HepG2 (cell line): ENCODE results near the gene GFOD1. TPM values are rescaled to one million over a fixed set of nuclear protein-coding genes. Genes with fewer than 3 reads are reported as not detected.

Source experiments
- ATAC-seq: fragments of 200-7000 bp; cut with Tn5 transposase; 3 replicates; pipeline ENCODE4 v1.9.1; 2020; ENCODE audit warnings: mild to moderate bottlenecking, moderate library complexity
- BruUV-seq: library from RNA; stranded (reverse); fragments of 400-500 nt; replicated peaks from 2 replicates; lab custom pipeline; 2021; lab: Mats Ljungman, UMichigan
- CTCF ChIA-PET: fragments of 300-600 bp; formaldehyde crosslinking; extraction: SDS; loops from one replicate; lab custom pipeline; 2021; ENCODE audit warnings: low total read pairs, inconsistent platforms, low intra/inter-chr PET ratio; lab: Yijun Ruan, JAX
- POLR2A ChIA-PET: fragments of 350-600 bp; sonication (Branson Sonifier 250); formaldehyde crosslinking; loops from one replicate; lab custom pipeline; 2020; ENCODE audit warnings: antibody characterized with exemption, inconsistent platforms; lab: Yijun Ruan, JAX
- DNase-seq: peaks from one replicate; pipeline ENCODE4 v3.0.0-alpha.2; 2015; ENCODE audit warnings: low spot score
- FAIRE-seq: peaks from 3 replicates; lab custom pipeline; 2011; peaks lifted over from hg19 to GRCh38; lab: Jason Lieb, UNC
- H2AFZ ChIP-seq: one replicate; pipeline ENCODE4 v1.6.1; 2011; ENCODE audit warnings: low read length, inconsistent platforms
- H3K27ac ChIP-seq: fragments of 300-600 bp; 3 replicates; pipeline ENCODE4 v1.8.0; 2011; ENCODE audit warnings: mixed run types, mild to moderate bottlenecking, mixed read lengths, low read length, inconsistent platforms; ENCODE audit not compliant: insufficient read depth; ENCODE audit errors: extremely low read length
- H3K27me3 ChIP-seq, 2 experiments: fragments of 200-600 bp in 1 of 2; 2 replicates in 1 of 2; 3 replicates in 1 of 2; pipeline versions ENCODE4 v1.6.0 to v1.8.0; 2011; ENCODE audit warnings: low read length in 2 of 2, mild to moderate bottlenecking in 2 of 2, moderate library complexity in 2 of 2, inconsistent platforms in 1 of 2; ENCODE audit not compliant: insufficient read depth in 2 of 2, control insufficient read depth in 1 of 2
- H3K36me3 ChIP-seq, 2 experiments: fragments of 200-600 bp in 1 of 2; replicated peaks in 1 of 2; 2 replicates in 1 of 2; 3 replicates in 1 of 2; pipeline versions ENCODE4 v1.5.1 to v1.8.0; 2011; ENCODE audit warnings: low read length in 2 of 2, inconsistent platforms in 1 of 2; ENCODE audit not compliant: insufficient read depth in 2 of 2, control insufficient read depth in 1 of 2
- H3K4me1 ChIP-seq: 2 replicates; pipeline ENCODE4 v1.5.1; 2012; ENCODE audit warnings: low read length, inconsistent platforms; ENCODE audit not compliant: insufficient read depth
- H3K4me2 ChIP-seq: 2 replicates; pipeline ENCODE4 v1.6.0; 2011; ENCODE audit warnings: low read depth, low read length, inconsistent platforms
- H3K4me3 ChIP-seq, 3 experiments: fragments of 200-600 bp in 1 of 3; sonication (generic), shearing (Covaris generic) in 1 of 3; replicated peaks in 1 of 3; 2 replicates each; pipeline ENCODE4 v1.5.1; 2011 to 2016; ENCODE audit warnings: low read length in 3 of 3, inconsistent platforms in 2 of 3, low read depth in 2 of 3, mild to moderate bottlenecking in 2 of 3, control low read depth in 1 of 3, mixed read lengths in 1 of 3; ENCODE audit not compliant: insufficient read depth in 1 of 3
- H3K79me2 ChIP-seq: one replicate; pipeline ENCODE4 v1.6.1; 2011; ENCODE audit warnings: low read length, inconsistent platforms; ENCODE audit not compliant: insufficient read depth
- H3K9ac ChIP-seq: 2 replicates; pipeline ENCODE4 v1.6.0; 2011; ENCODE audit warnings: mild to moderate bottlenecking, low read depth, low read length, inconsistent platforms; ENCODE audit not compliant: insufficient read depth
- H3K9me3 ChIP-seq: 2 replicates; pipeline ENCODE4 v1.5.1; 2012; ENCODE audit warnings: mild to moderate bottlenecking, low read length
- H4K20me1 ChIP-seq: 2 replicates; pipeline ENCODE4 v1.6.0; 2011; ENCODE audit warnings: inconsistent platforms, mild to moderate bottlenecking, low read length, moderate library complexity; ENCODE audit not compliant: insufficient read depth
- CSRNP2 ChIP-seq: sonication (generic); formaldehyde crosslinking; conservative IDR thresholded peaks from 2 replicates; pipeline ENCODE4 v1.8.0; 2022; ENCODE audit warnings: low read depth, missing genetic modification reagents
- DR1 ChIP-seq: sonication (generic); formaldehyde crosslinking; IDR thresholded peaks from 2 replicates; pipeline ENCODE4 v1.8.0; 2021; ENCODE audit warnings: mild to moderate bottlenecking, missing genetic modification reagents, inconsistent platforms
- ELK4 ChIP-seq: sonication (generic); formaldehyde crosslinking; IDR thresholded peaks from 2 replicates; pipeline ENCODE4 v1.9.0; 2021; ENCODE audit warnings: missing genetic modification reagents, borderline replicate concordance
- HNF4G ChIP-seq, 2 experiments: sonication (generic) in 1 of 2; formaldehyde crosslinking in 1 of 2; IDR thresholded peaks; 2 replicates each; pipeline versions ENCODE4 v1.4.0 to v1.6.1; 2011 to 2020; ENCODE audit warnings: borderline replicate concordance in 2 of 2, low read depth in 2 of 2, mild to moderate bottlenecking in 2 of 2, low read length in 1 of 2, missing genetic modification reagents in 1 of 2, moderate library complexity in 1 of 2
- IKZF1 ChIP-seq: fragments of 450-650 bp; IDR thresholded peaks from 2 replicates; pipeline ENCODE4 v1.7.1; 2016
- MAFK ChIP-seq, 2 experiments: IDR thresholded peaks in 1 of 2; conservative IDR thresholded peaks in 1 of 2; 2 replicates each; pipeline ENCODE4 v1.6.1; 2011; ENCODE audit warnings: improper control_type of control experiment in 2 of 2, low read length in 2 of 2
- PAX8 ChIP-seq: sonication (generic); formaldehyde crosslinking; IDR thresholded peaks from 2 replicates; pipeline ENCODE4 v1.8.0; 2022; ENCODE audit warnings: mild to moderate bottlenecking, missing genetic modification reagents, borderline replicate concordance
- SMAD1 ChIP-seq: sonication (generic); formaldehyde crosslinking; IDR thresholded peaks from 2 replicates; pipeline ENCODE4 v1.4.0; 2020; ENCODE audit warnings: missing genetic modification reagents, low read depth, mild to moderate bottlenecking, borderline replicate concordance
- ZFP36 ChIP-seq: fragments of 150-350 bp; IDR thresholded peaks from 2 replicates; pipeline ENCODE4 v1.6.1; 2018; ENCODE audit warnings: borderline replicate concordance, low read length, low read depth; ENCODE audit not compliant: partially characterized antibody
- ZNF530 ChIP-seq: sonication (generic); formaldehyde crosslinking; IDR thresholded peaks from 2 replicates; pipeline ENCODE4 v1.5.0; 2020; ENCODE audit warnings: low read depth, mild to moderate bottlenecking, missing genetic modification reagents
- ZNF644 ChIP-seq: IDR thresholded peaks from 2 replicates; pipeline ENCODE4 v1.6.1; 2016; ENCODE audit warnings: low read depth
- ZZZ3 ChIP-seq: sonication (generic); formaldehyde crosslinking; IDR thresholded peaks from 2 replicates; pipeline ENCODE4 v1.4.0; 2020; ENCODE audit warnings: missing genetic modification reagents, mild to moderate bottlenecking, borderline replicate concordance
- WGBS: methylation state at CpG from one replicate; pipeline ENCODE4 v1.1.6; 2017; ENCODE audit warnings: low lambda C conversion rate; 5-methylcytosine and 5-hydroxymethylcytosine counted together
- in situ Hi-C: cut with HindIII; loops from 2 replicates; pipeline ENCODE4 v1.10.0; 2017; ENCODE audit warnings: low pct_unique_long_range_greater_than_20kb; ENCODE audit not compliant: extremely low pct_ligation_motif_present
- intact Hi-C: fragments of 100-400 bp; cut with micrococcal nuclease; formaldehyde crosslinking; loops from one replicate; pipeline ENCODE4 v1.10.0; 2022; ENCODE audit not compliant: unreplicated experiment
- polyA plus RNA-seq, 8 experiments: library from polyadenylated mRNA; depleted of rRNA in 3 of 8; stranded (reverse) in 7 of 8; unstranded in 1 of 8; fragments of >200 nt; fragmentation: Illumina TruSeq in 4 of 8; extraction: Trizol in 4 of 8; gene quantifications; 2 replicates each; pipeline versions ENCODE4 v1.2.1 to v1.2.3, GENCODE V29; 2011 to 2016; ENCODE audit warnings: low read depth in 4 of 8, missing spikeins in 1 of 8, mixed read lengths in 1 of 8; ENCODE audit not compliant: insufficient read depth in 1 of 8
- total RNA-seq, 5 experiments: library from RNA; depleted of rRNA; stranded (reverse); fragments of >200 nt; fragmentation: Illumina TruSeq; extraction: Trizol; gene quantifications; 2 replicates each; pipeline ENCODE4 v1.2.3, GENCODE V29; 2016; ENCODE audit warnings: low read depth in 1 of 5
- TF ChIP-seq, protein P1 (sequence below): sonication (generic); formaldehyde crosslinking; IDR thresholded peaks from 2 replicates; pipeline ENCODE4 v1.5.1; 2020; ENCODE audit warnings: missing genetic modification reagents, mild to moderate bottlenecking, borderline replicate concordance
- TF ChIP-seq, protein P2 (sequence below): sonication (generic); formaldehyde crosslinking; IDR thresholded peaks from 2 replicates; pipeline ENCODE4 v1.5.1; 2020; ENCODE audit warnings: missing genetic modification reagents, mild to moderate bottlenecking, borderline replicate concordance

The GFOD1 gene
- total and polyA plus RNA-seq, 2 of the 13 experiments (the other 11 are each of a cell fraction or from before 2014, with no cell fraction given), result 1.9 to 6.4 TPM

- ChIA-PET POLR2A (no interaction called here), CTCF (no interaction called here)
- FAIRE-seq (no peak), DNase-seq (no peak), ATAC-seq (no peak)
- Histone ChIP-seq H3K79me2 (no peaks in the 10 kb centered on the region), H3K4me2 (no peak overlapping the region), H3K9ac (no peak overlapping the region), H2AFZ (no peak overlapping the region), H3K4me1 (peaks cover 5% of the 10 kb centered on the region; the same call in 1 of the 2 replicates), H3K27me3 (no peaks in the 10 kb centered on the region), H3K27ac (no peak overlapping the region), H3K9me3 (no peaks in the 10 kb centered on the region), H4K20me1 (no peaks in the 10 kb centered on the region), H3K36me3 (peaks cover 0 to 11% of the 10 kb centered on the region in 2 experiments; a peak in 1 of 5 replicates), H3K4me3 (no peak overlapping the region)
- intact Hi-C loops (no loop called here), in situ Hi-C loops (no loop called here)
- TF ChIP-seq HNF4G (IDR thresholded peaks at IDR 0.05; ENCODE audit: borderline replicate concordance, low read depth, low read length) (no peak), HNF4G (CRISPR knock-in tag; IDR thresholded peaks at IDR 0.05; ENCODE audit: borderline replicate concordance, low read depth) (no peak), CSRNP2 (CRISPR knock-in tag) (no peak), IKZF1 (no peak), DR1 (CRISPR knock-in tag) (no peak), ZNF530 (CRISPR knock-in tag) (no peak), PAX8 (CRISPR knock-in tag) (no peak), ZZZ3 (no peak), ZNF644 (CRISPR knock-in tag) (no peak), SMAD1 (CRISPR knock-in tag) (no peak), ELK4 (CRISPR knock-in tag) (no peak), MAFK (conservative IDR thresholded peaks at IDR 0.05 in 1 of 2, IDR thresholded peaks at IDR 0.05 in 1 of 2; ENCODE audit: low read length in 2 of 2) (no peak), ZFP36 (no peak)
- TF ChIP-seq, protein P1, sequence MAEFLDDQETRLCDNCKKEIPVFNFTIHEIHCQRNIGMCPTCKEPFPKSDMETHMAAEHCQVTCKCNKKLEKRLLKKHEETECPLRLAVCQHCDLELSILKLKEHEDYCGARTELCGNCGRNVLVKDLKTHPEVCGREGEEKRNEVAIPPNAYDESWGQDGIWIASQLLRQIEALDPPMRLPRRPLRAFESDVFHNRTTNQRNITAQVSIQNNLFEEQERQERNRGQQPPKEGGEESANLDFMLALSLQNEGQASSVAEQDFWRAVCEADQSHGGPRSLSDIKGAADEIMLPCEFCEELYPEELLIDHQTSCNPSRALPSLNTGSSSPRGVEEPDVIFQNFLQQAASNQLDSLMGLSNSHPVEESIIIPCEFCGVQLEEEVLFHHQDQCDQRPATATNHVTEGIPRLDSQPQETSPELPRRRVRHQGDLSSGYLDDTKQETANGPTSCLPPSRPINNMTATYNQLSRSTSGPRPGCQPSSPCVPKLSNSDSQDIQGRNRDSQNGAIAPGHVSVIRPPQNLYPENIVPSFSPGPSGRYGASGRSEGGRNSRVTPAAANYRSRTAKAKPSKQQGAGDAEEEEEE, result no peak
- TF ChIP-seq, protein P2, sequence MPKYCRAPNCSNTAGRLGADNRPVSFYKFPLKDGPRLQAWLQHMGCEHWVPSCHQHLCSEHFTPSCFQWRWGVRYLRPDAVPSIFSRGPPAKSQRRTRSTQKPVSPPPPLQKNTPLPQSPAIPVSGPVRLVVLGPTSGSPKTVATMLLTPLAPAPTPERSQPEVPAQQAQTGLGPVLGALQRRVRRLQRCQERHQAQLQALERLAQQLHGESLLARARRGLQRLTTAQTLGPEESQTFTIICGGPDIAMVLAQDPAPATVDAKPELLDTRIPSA, result no peak
- WGBS, result 86% methylated on average over 5 of the region's 5 CpGs
- BruUV-seq, result no TSS peak
Observed at GRCh38 chr6:13455552-13455966, 31.8 kb downstream of the GFOD1 start.
